GM19023 (cell line): ENCODE results near the gene KIR3DL2.
A peak's percentile ranks its signal among the peaks of the same experiment; 100 is the strongest.
"Not testable (repeated sequence)": the region's sequence is repeated elsewhere in the genome, so short reads cannot be mapped to it uniquely, and the experiment has no call there.

Experiments
- ATAC-seq: cut with Tn5 transposase; IDR thresholded peaks from one replicate; pipeline ENCODE4 v1.9.1; 2021; ENCODE audit warnings: mild to moderate bottlenecking, moderate library complexity; ENCODE audit not compliant: unreplicated experiment

KIR3DL2 gene

DNA sequence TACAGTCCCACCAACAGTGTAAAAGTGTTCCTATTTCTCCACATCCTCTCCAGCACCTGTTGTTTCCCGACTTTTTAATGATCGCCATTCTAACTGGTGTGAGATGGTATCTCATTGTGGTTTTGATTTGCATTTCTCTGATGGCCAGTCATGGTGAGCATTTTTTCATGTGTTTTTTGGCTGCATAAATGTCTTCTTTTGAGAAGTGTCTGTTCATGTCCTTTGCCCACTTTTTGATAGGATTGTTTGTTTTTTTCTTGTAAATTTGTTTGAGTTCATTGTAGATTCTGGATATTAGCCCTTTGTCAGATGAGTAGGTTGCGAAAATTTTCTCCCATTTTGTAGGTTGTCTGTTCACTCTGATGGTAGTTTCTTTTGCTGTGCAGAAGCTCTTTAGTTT, 13.2 kb downstream of the KIR3DL2 start:
- not testable (repeated sequence) for ATAC-seq

- ATAC-seq, result no peak
Observed at GRCh38 chr19:54871696-54872095, 21.5 kb downstream of the KIR3DL2 start.

DNA sequence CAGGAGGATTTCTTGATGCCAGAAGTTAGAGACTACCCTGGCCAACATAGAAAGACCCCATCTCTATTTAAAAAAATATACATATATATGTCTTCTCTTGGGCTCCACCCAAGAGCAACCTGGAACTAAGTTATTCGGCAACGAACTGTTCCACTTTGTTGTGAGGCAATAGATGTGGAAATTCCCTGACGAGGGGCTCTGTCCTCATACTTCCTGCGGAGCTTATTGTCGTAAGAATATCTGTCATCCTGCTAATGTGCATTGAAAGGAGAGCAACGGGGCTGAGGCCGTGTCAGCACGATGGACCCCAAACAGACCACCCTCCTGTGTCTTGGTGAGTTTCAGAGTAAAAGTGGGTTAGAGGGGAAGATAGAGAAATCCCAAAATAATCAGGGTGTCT, 23.7 kb downstream of the KIR3DL2 start, which contains the start of gene FCAR:
TSS of gene FCAR (plus strand) at position 246 of the 400 bp plus-strand sequence. CDS start at position 301, 55 bp downstream.
- no peak for ATAC-seq

DNA sequence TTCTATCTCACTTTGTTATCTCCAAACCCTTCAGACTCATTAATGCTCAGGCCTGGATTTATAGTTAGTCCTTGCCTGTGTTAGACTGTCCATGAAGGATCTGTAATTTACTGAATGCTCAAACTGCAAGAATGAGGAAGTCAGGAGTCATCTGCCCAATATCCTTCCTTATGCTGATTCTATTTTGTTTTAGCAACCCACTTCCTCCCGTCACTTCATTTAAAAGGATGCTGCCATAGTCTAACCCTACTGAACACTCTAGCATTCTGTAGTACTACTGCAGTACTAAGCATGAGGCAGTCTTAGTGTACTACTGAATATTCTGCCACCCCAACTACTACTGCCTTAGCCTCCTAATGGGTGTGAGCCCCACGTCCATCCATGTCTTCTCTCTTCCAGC, 25.3 kb downstream of the KIR3DL2 start:
- ATAC-seq, result no peak

- no peak for ATAC-seq
Observed at GRCh38 chr19:54877471-54877870, 27.2 kb downstream of the KIR3DL2 start.

DNA sequence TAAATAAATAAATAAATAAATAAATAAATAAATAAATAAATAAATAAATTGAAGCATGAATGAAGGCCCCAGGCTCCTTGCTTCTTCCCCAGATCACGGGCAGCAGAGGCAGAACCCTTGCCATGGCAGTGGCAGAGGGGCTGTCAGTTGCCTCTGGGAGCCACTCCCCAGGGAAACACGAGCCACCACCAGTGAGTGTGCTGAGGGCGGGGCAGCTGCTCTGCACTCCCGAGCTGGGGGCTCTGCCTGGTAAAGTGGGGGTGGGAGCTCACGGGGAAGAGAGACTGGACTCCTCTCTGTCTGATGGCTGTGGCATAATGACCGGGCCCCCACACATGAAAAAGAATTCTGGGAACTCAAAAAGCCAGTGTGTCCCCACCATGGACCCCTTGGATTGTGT, 31.6 kb downstream of the KIR3DL2 start:
- no peak for ATAC-seq

DNA sequence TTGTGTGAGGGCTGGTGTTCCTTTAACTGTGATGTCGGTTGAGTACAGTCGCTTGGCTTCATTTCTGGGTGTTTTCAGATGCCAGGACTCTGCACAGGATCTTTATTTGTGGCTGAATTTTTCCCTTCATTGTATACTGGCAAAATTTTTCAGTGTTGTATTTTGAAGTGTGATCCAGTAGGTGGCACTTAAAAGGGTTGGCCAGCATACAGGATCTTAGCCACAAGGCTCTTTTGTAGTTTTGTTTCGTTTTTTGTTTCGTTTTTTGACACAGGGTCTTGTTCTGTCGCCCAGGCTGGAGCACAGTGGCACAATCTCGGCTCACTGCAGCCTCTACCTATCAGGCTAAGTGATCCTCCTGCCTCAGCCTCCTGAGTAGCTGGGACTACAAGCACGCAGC, 32.5 kb downstream of the KIR3DL2 start:
- ATAC-seq, result peak; percentile 55

GRCh38 chr19:54883228-54883627, 33.0 kb downstream of the KIR3DL2 start:
- no peak for ATAC-seq

- ATAC-seq, result no peak
Observed at GRCh38 chr19:54888239-54888638, 38.0 kb downstream of the KIR3DL2 start.

- ATAC-seq, result no peak
Observed at GRCh38 chr19:54889566-54889965, 39.3 kb downstream of the KIR3DL2 start.

DNA sequence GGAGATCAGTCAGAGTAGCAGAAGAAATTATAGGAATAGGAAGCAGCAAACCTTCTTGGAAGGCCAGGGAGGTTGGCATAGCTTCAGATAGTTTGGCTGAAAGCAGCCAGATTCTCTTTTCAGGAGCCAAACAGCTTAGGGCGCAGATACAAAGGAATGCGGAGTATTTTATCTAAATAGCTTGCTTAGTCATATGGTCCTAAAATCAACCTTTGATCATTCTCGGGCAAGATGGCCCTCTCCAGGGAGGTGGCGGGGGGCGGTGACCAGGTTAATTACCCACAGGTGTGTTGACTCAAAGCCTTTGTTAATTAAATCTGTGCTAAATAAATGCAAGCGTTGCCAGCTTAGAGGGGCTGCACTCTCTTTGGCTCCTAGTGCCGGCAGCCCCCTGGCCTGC, 43.2 kb downstream of the KIR3DL2 start:
- ATAC-seq, result no peak

DNA sequence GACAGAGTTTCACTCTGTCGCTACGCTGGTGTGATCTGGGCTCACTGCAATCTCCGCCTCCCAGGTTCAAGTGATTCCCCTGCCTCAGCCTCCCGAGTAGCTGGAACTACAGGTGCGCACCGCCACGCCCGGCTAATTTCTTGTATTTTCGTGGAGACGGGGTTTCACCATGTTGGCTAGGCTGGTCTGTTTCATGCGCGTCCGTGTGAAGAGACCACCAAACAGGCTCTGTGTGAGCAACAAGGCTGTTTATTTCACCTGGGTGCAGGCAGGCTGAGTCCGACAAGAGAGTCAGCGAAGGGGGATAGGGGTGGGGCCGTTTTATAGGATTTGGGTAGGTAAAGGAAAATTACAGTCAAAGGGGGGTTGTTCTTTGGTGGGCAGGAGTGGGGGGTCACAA, 43.9 kb downstream of the KIR3DL2 start:
- ATAC-seq, result not testable (repeated sequence)

DNA sequence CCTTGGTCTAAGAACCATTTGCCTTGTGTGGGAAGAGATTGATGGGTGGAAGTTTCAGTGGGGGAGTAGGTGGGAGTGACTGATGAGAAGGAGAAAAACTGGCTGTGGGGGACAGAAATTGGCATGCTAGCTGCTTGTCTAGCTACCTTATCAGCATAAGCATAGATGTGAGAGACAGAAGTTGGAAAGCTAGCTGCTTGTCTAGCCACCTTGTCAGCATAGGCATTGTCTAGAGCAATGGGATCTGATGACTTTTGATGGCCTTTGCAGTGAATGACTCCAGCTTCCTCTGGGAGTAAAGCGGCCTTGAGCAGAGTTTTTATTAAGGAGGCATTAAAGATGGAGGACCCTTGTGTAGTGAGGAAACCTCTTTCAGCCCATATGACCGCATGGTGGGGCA, 45.8 kb downstream of the KIR3DL2 start:
- ATAC-seq, result no peak

DNA sequence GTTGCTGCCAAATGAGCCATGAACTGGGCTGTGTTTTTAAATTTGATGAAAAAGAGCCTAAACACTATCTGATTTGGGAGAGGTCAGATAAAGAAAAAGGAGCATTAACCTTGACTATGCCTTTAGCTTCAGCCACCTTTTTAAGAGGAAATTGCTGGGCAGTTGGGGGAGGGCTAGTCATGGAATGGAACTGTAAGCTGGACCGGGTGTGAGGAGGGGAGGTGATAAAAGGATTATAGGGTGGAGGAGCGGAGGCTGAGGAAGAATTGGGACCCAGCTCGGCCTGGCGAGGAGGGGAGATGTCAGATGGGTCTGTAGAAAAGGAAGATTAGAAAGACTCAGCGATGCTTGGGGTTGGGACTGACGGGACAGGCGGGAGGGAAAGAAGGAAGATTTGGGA, 48.4 kb downstream of the KIR3DL2 start:
- not testable (repeated sequence) for ATAC-seq

DNA sequence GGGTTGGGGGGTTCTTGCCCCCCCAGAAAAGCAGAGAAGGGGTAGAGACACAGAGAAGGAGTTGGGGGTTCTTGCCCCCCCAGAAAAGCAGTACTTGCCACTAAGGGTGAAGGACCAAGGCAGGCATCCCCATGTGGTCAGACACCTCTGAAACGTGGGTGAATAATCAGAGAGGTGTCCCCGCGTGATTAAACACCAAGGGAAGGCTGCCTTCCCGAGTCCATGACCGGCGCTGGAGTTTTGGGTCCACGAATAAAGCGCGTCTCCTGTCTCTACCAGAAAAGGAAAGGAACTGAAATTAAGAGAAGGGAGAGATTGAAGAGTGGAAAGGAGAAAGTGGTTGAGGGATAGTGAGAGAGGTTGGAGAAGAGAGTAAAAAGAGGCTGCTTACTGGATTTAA, 49.4 kb downstream of the KIR3DL2 start:
- ATAC-seq, result not testable (repeated sequence)

- not testable (repeated sequence) for ATAC-seq
Observed at GRCh38 chr19:54901153-54901552, 50.9 kb downstream of the KIR3DL2 start.

GRCh38 chr19:54902061-54902460, 51.8 kb downstream of the KIR3DL2 start:
- no peak for ATAC-seq

DNA sequence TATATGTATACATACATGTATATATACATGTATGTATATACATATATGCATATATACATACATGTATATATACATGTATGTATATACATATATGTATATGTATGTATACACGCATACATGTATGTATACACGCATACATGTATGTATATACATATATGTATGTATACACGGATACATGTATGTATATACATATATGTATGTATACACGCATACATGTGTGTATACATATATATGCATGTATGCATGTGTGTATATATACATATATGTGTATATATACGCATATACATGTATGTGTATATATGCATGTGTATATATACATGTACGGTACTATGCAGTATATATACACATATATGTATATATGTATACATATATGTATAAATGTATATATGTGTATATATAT, 53.1 kb downstream of the KIR3DL2 start:
- ATAC-seq, result no peak

DNA sequence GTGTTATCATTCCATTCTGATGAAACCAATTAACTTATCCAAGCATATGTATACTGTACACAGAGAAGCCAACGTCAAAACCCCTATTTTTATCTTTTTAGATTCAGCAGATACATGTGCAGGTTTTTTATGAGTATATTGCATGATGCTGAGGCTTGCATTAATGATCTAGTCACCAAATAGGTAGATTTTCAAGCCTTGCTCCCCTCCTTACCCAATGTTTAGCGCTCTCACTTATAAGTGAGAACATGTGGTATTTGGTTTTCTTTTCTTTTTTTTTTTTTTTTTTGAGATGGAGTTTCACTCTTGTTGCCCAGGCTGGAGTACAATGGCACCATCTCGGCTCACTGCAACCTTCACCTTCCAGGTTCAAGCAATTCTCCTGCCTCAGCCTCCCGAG, 54.0 kb downstream of the KIR3DL2 start:
- not testable (repeated sequence) for ATAC-seq

DNA sequence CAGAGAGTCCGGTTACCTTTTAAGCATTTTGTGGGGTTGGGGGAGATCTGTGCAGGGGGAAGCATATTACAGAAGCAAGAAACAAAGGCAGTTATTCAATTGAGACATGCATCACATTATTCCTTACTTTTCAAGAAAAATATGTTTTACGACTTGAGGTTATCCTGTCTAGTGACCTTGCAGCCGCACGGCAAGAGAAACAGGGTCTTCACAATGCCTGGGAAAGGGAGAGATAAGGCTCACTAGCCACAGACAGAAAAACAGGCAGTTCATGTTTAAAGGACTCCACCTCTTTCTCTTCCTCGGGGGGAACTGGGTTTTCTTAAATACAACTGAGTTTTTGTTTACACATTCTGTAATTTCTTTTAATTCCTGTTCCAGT, 55.2 kb downstream of the KIR3DL2 start:
- no peak for ATAC-seq

GRCh38 chr19:54905803-54906511, 55.7 kb downstream of the KIR3DL2 start, which contains the start of gene NCR1:
Gene NCR1, plus strand, starts transcription at chr19:54906148. Its CDS starts 40 bp downstream, at chr19:54906188.
- ATAC-seq, result no peak

DNA sequence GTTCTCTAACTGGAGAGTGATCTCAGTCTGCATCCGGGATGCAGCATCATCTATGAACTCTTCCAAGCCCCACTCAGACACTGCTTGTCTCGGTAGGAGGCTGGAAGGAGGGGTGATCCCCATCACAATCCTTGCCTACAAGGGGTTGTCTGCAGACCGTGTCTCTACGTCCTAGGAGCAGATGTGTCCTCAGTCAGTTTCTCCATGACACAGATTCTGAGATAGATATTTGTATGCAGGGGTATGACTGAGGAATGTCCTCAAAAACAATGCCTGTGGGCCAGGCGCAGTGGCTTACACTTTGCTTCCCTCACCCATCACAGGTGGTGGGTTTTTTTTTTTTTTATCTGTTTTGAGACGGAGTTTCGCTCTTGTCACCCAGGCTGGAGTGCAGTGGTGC, 56.6 kb downstream of the KIR3DL2 start:
- no peak for ATAC-seq

DNA sequence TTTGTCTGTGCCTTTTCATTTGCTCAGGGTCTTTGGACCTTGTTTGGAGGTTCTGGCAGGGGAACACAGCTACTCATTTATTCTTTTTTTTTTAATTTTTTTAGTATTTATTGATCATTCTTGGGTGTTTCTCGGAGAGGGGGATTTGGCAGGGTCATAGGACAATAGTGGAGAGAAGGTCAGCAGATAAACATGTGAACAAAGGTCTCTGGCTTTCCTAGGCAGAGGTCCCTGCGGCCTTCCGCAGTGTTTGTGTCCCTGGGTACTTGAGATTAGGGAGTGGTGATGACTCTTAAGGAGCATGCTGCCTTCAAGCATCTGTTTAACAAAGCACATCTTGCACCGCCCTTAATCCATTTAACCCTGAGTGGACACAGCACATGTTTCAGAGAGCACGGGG, 57.7 kb downstream of the KIR3DL2 start:
- not testable (repeated sequence) for ATAC-seq
